Measurements from ENCODE around the gene TMOD3.
A peak's percentile ranks its signal among the peaks of the same experiment; 100 is the strongest.

The TMOD3 gene

GRCh38 chr15:51846463-51847230 is 17.2 kb downstream of the TMOD3 start:
- Histone ChIP-seq H3K4me3 (ENCODE audit: low read length) (peak overlapping the region; percentile 52), H3K36me3 (ENCODE audit: insufficient read depth, low read length) (no peaks in the 10 kb centered on the region), H3K27me3 (ENCODE audit: control insufficient read depth, insufficient read depth, low read length) (no peaks in the 10 kb centered on the region), H3K9me3 (replicated peaks; ENCODE audit: low read length) (no peaks in the 10 kb centered on the region), H3K4me2 (ENCODE audit: low read length) (peak overlapping the region; percentile 67), H3K4me1 (ENCODE audit: control insufficient read depth, insufficient read depth, low read length) (peaks cover 58% of the 10 kb centered on the region), H3K9ac (ENCODE audit: low read depth, low read length) (peak overlapping the region; percentile 46)

GRCh38 chr15:51848811-51849210 is 19.4 kb downstream of the TMOD3 start:
- H3K4me3 ChIP-seq (ENCODE audit: low read length) = no peak overlapping the region
- H3K9me3 ChIP-seq (replicated peaks; ENCODE audit: low read length) = no peaks in the 10 kb centered on the region
- no peaks in the 10 kb centered on the region for H3K27me3 ChIP-seq (ENCODE audit: control insufficient read depth, insufficient read depth, low read length)
- no peak overlapping the region for H3K4me2 ChIP-seq (ENCODE audit: low read length)
- peaks cover 40% of the 10 kb centered on the region for H3K4me1 ChIP-seq (ENCODE audit: control insufficient read depth, insufficient read depth, low read length)
- no peak overlapping the region for H3K9ac ChIP-seq (ENCODE audit: low read depth, low read length)
- no peaks in the 10 kb centered on the region for H3K36me3 ChIP-seq (ENCODE audit: insufficient read depth, low read length)

GRCh38 chr15:51849860-51850259 is 20.4 kb downstream of the TMOD3 start:
- Histone ChIP-seq H3K9me3 (replicated peaks; ENCODE audit: low read length) (no peaks in the 10 kb centered on the region), H3K4me3 (ENCODE audit: low read length) (no peak overlapping the region), H3K4me1 (ENCODE audit: control insufficient read depth, insufficient read depth, low read length) (peaks cover 30% of the 10 kb centered on the region), H3K36me3 (ENCODE audit: insufficient read depth, low read length) (no peaks in the 10 kb centered on the region), H3K9ac (ENCODE audit: low read depth, low read length) (no peak overlapping the region), H3K4me2 (ENCODE audit: low read length) (no peak overlapping the region), H3K27me3 (ENCODE audit: control insufficient read depth, insufficient read depth, low read length) (no peaks in the 10 kb centered on the region)

- peaks cover 5% of the 10 kb centered on the region for H3K4me1 ChIP-seq (ENCODE audit: control insufficient read depth, insufficient read depth, low read length)
- H3K4me3 ChIP-seq (ENCODE audit: low read length) = no peak overlapping the region
- H3K36me3 ChIP-seq (ENCODE audit: insufficient read depth, low read length) = no peaks in the 10 kb centered on the region
- H3K27me3 ChIP-seq (ENCODE audit: control insufficient read depth, insufficient read depth, low read length) = no peaks in the 10 kb centered on the region
- H3K9ac ChIP-seq (ENCODE audit: low read depth, low read length) = no peak overlapping the region
- H3K4me2 ChIP-seq (ENCODE audit: low read length) = no peak overlapping the region
- H3K9me3 ChIP-seq (replicated peaks; ENCODE audit: low read length) = no peaks in the 10 kb centered on the region
Observed at GRCh38 chr15:51853998-51854397, 24.5 kb downstream of the TMOD3 start.

- H3K27me3 ChIP-seq (ENCODE audit: control insufficient read depth, insufficient read depth, low read length) = no peaks in the 10 kb centered on the region
- H3K4me2 ChIP-seq (ENCODE audit: low read length) = no peak overlapping the region
- H3K9me3 ChIP-seq (replicated peaks; ENCODE audit: low read length) = no peaks in the 10 kb centered on the region
- H3K4me1 ChIP-seq (ENCODE audit: control insufficient read depth, insufficient read depth, low read length) = peaks cover 5% of the 10 kb centered on the region
- peaks cover 3% of the 10 kb centered on the region for H3K36me3 ChIP-seq (ENCODE audit: insufficient read depth, low read length)
- no peak overlapping the region for H3K9ac ChIP-seq (ENCODE audit: low read depth, low read length)
- H3K4me3 ChIP-seq (ENCODE audit: low read length) = no peak overlapping the region
Observed at GRCh38 chr15:51855612-51856011, 26.2 kb downstream of the TMOD3 start.

GRCh38 chr15:51856714-51857380 is 27.4 kb downstream of the TMOD3 start:
- Histone ChIP-seq H3K9ac (ENCODE audit: low read depth, low read length) (no peak overlapping the region), H3K36me3 (ENCODE audit: insufficient read depth, low read length) (peaks cover 3% of the 10 kb centered on the region), H3K9me3 (replicated peaks; ENCODE audit: low read length) (no peaks in the 10 kb centered on the region), H3K27me3 (ENCODE audit: control insufficient read depth, insufficient read depth, low read length) (no peaks in the 10 kb centered on the region), H3K4me3 (ENCODE audit: low read length) (no peak overlapping the region), H3K4me1 (ENCODE audit: control insufficient read depth, insufficient read depth, low read length) (peaks cover 5% of the 10 kb centered on the region), H3K4me2 (ENCODE audit: low read length) (no peak overlapping the region)

- Histone ChIP-seq H3K36me3 (ENCODE audit: insufficient read depth, low read length) (peaks cover 29% of the 10 kb centered on the region), H3K9ac (ENCODE audit: low read depth, low read length) (no peak overlapping the region), H3K4me2 (ENCODE audit: low read length) (no peak overlapping the region), H3K4me1 (ENCODE audit: control insufficient read depth, insufficient read depth, low read length) (peaks cover 10% of the 10 kb centered on the region), H3K4me3 (ENCODE audit: low read length) (no peak overlapping the region), H3K9me3 (replicated peaks; ENCODE audit: low read length) (no peaks in the 10 kb centered on the region), H3K27me3 (ENCODE audit: control insufficient read depth, insufficient read depth, low read length) (no peaks in the 10 kb centered on the region)
Observed at GRCh38 chr15:51861557-51862359, 32.3 kb downstream of the TMOD3 start.

GRCh38 chr15:51863131-51863530 is 33.7 kb downstream of the TMOD3 start:
- H3K9ac ChIP-seq (ENCODE audit: low read depth, low read length) = no peak overlapping the region
- peaks cover 11% of the 10 kb centered on the region for H3K4me1 ChIP-seq (ENCODE audit: control insufficient read depth, insufficient read depth, low read length)
- H3K9me3 ChIP-seq (replicated peaks; ENCODE audit: low read length) = no peaks in the 10 kb centered on the region
- H3K4me3 ChIP-seq (ENCODE audit: low read length) = no peak overlapping the region
- peaks cover 39% of the 10 kb centered on the region for H3K36me3 ChIP-seq (ENCODE audit: insufficient read depth, low read length)
- no peak overlapping the region for H3K4me2 ChIP-seq (ENCODE audit: low read length)
- no peaks in the 10 kb centered on the region for H3K27me3 ChIP-seq (ENCODE audit: control insufficient read depth, insufficient read depth, low read length)

GRCh38 chr15:51864408-51865056 is 35.1 kb downstream of the TMOD3 start:
- Histone ChIP-seq H3K27me3 (ENCODE audit: control insufficient read depth, insufficient read depth, low read length) (no peaks in the 10 kb centered on the region), H3K4me3 (ENCODE audit: low read length) (no peak overlapping the region), H3K9ac (ENCODE audit: low read depth, low read length) (no peak overlapping the region), H3K36me3 (ENCODE audit: insufficient read depth, low read length) (peaks cover 41% of the 10 kb centered on the region), H3K4me1 (ENCODE audit: control insufficient read depth, insufficient read depth, low read length) (peaks cover 24% of the 10 kb centered on the region), H3K4me2 (ENCODE audit: low read length) (no peak overlapping the region), H3K9me3 (replicated peaks; ENCODE audit: low read length) (no peaks in the 10 kb centered on the region)

- H3K4me1 ChIP-seq (ENCODE audit: control insufficient read depth, insufficient read depth, low read length) = peaks cover 24% of the 10 kb centered on the region
- H3K4me3 ChIP-seq (ENCODE audit: low read length) = no peak overlapping the region
- H3K9me3 ChIP-seq (replicated peaks; ENCODE audit: low read length) = no peaks in the 10 kb centered on the region
- no peak overlapping the region for H3K4me2 ChIP-seq (ENCODE audit: low read length)
- peaks cover 43% of the 10 kb centered on the region for H3K36me3 ChIP-seq (ENCODE audit: insufficient read depth, low read length)
- no peaks in the 10 kb centered on the region for H3K27me3 ChIP-seq (ENCODE audit: control insufficient read depth, insufficient read depth, low read length)
- H3K9ac ChIP-seq (ENCODE audit: low read depth, low read length) = no peak overlapping the region
Observed at GRCh38 chr15:51865317-51865716, 35.9 kb downstream of the TMOD3 start.

GRCh38 chr15:51866161-51866560 is 36.7 kb downstream of the TMOD3 start:
- H3K4me3 ChIP-seq (ENCODE audit: low read length) = no peak overlapping the region
- H3K27me3 ChIP-seq (ENCODE audit: control insufficient read depth, insufficient read depth, low read length) = no peaks in the 10 kb centered on the region
- H3K36me3 ChIP-seq (ENCODE audit: insufficient read depth, low read length) = peaks cover 51% of the 10 kb centered on the region
- no peak overlapping the region for H3K9ac ChIP-seq (ENCODE audit: low read depth, low read length)
- H3K4me2 ChIP-seq (ENCODE audit: low read length) = no peak overlapping the region
- H3K4me1 ChIP-seq (ENCODE audit: control insufficient read depth, insufficient read depth, low read length) = peaks cover 24% of the 10 kb centered on the region
- no peaks in the 10 kb centered on the region for H3K9me3 ChIP-seq (replicated peaks; ENCODE audit: low read length)
